Hepatocyte (in vitro differentiated cells): ENCODE measurements around the gene MPND. TPM values are rescaled to one million over a fixed set of nuclear protein-coding genes. Genes with fewer than 3 reads are reported as not detected.

Experiments
- DNase-seq: peaks from one replicate; pipeline ENCODE4 v3.0.0-alpha.2; 2016; ENCODE audit warnings: low spot score
- H2AFZ ChIP-seq: fragments of 200-600 bp; sonication (generic); 2 replicates; pipeline ENCODE4 v1.6.0; 2016; ENCODE audit warnings: antibody characterized with exemption, mild to moderate bottlenecking
- H3K27ac ChIP-seq: fragments of 200-600 bp; sonication (generic); 2 replicates; pipeline ENCODE4 v1.5.1; 2016; ENCODE audit warnings: mild to moderate bottlenecking
- H3K27me3 ChIP-seq: fragments of 200-600 bp; sonication (generic); 2 replicates; pipeline ENCODE4 v1.6.1; 2016
- H3K36me3 ChIP-seq: fragments of 200-600 bp; sonication (generic); replicated peaks from 2 replicates; pipeline ENCODE4 v1.5.1; 2016; ENCODE audit warnings: low read depth; ENCODE audit not compliant: insufficient read depth
- H3K4me1 ChIP-seq: fragments of 200-600 bp; sonication (generic); 2 replicates; pipeline ENCODE4 v1.5.1; 2016; ENCODE audit warnings: mild to moderate bottlenecking, moderate library complexity; ENCODE audit not compliant: insufficient read depth
- H3K4me2 ChIP-seq: fragments of 200-600 bp; sonication (generic); 2 replicates; pipeline ENCODE4 v1.6.0; 2016
- H3K4me3 ChIP-seq: fragments of 200-600 bp; sonication (generic); 2 replicates; pipeline ENCODE4 v1.5.1; 2016; ENCODE audit warnings: mild to moderate bottlenecking
- H3K79me2 ChIP-seq: fragments of 200-600 bp; sonication (generic); 2 replicates; pipeline ENCODE4 v1.6.0; 2017; ENCODE audit warnings: mild to moderate bottlenecking
- H3K9me2 ChIP-seq: fragments of 200-600 bp; sonication (generic); replicated peaks from 2 replicates; pipeline ENCODE4 v1.6.0; 2017; ENCODE audit warnings: mild to moderate bottlenecking; ENCODE audit not compliant: insufficient read depth
- H3K9me3 ChIP-seq: fragments of 200-600 bp; sonication (generic); 2 replicates; pipeline ENCODE4 v1.5.1; 2016; ENCODE audit warnings: low read depth, mild to moderate bottlenecking
- H4K20me1 ChIP-seq: fragments of 200-600 bp; sonication (generic); 2 replicates; pipeline ENCODE4 v1.6.0; 2016; ENCODE audit warnings: mild to moderate bottlenecking; ENCODE audit not compliant: insufficient read depth, poor library complexity, severe bottlenecking
- EZH2 ChIP-seq: fragments of 200-600 bp; sonication (generic); IDR thresholded peaks from 2 replicates; pipeline ENCODE4 v1.6.1; 2016; ENCODE audit warnings: antibody characterized with exemption, mild to moderate bottlenecking, borderline replicate concordance
- EZH2phosphoT487 ChIP-seq: fragments of 200-600 bp; sonication (generic); IDR thresholded peaks from one replicate; pipeline ENCODE4 v1.6.1; 2018; ENCODE audit warnings: antibody characterized with exemption, mild to moderate bottlenecking, low read depth, moderate library complexity; ENCODE audit not compliant: unreplicated experiment, severe bottlenecking
- WGBS: methylation state at CpG from one replicate; pipeline ENCODE4 v1.1.6; 2016; ENCODE audit warnings: low lambda C conversion rate; ENCODE audit errors: missing lambda C conversion rate; 5-methylcytosine and 5-hydroxymethylcytosine counted together
- polyA plus RNA-seq: library from polyadenylated mRNA; unstranded; fragments of >200 nt; fragmentation: Nextera tagmentation; extraction: Ambion mirVana; gene quantifications from 2 replicates; pipeline ENCODE4 v1.2.1, GENCODE V29; 2016
- total RNA-seq: library from RNA; depleted of rRNA; stranded (reverse); fragments of >200 nt; gene quantifications from 2 replicates; pipeline ENCODE4 v1.2.3, GENCODE V29; 2014
- TF ChIP-seq, protein P1 (sequence below): fragments of 200-600 bp; sonication (generic); IDR thresholded peaks from 2 replicates; pipeline ENCODE4 v1.5.1; 2016; ENCODE audit warnings: antibody characterized with exemption, mild to moderate bottlenecking; ENCODE audit not compliant: poor library complexity

Gene MPND
- total and polyA plus RNA-seq, 2 experiments from 2014 or later: 16.6 to 21.9 TPM

- Histone ChIP-seq H3K79me2 (no peaks in the 10 kb centered on the region), H2AFZ (peak within 1 kb of the TSS; percentile 63), H3K4me1 (no peaks in the 10 kb centered on the region), H3K9me2 (no peaks in the 10 kb centered on the region), H3K36me3 (no peaks in the 10 kb centered on the region), H3K9me3 (no peaks in the 10 kb centered on the region), H3K27me3 (no peaks in the 10 kb centered on the region), H3K27ac (no peak within 1 kb of the TSS), H4K20me1 (no peaks in the 10 kb centered on the region), H3K4me2 (peak within 1 kb of the TSS; percentile 79), H3K4me3 (no peak within 1 kb of the TSS)
- 9% methylated on average over 20 of the region's 63 CpGs for WGBS
- TF ChIP-seq EZH2 (no peak), EZH2phosphoT487 (no peak)
- TF ChIP-seq, protein P1, sequence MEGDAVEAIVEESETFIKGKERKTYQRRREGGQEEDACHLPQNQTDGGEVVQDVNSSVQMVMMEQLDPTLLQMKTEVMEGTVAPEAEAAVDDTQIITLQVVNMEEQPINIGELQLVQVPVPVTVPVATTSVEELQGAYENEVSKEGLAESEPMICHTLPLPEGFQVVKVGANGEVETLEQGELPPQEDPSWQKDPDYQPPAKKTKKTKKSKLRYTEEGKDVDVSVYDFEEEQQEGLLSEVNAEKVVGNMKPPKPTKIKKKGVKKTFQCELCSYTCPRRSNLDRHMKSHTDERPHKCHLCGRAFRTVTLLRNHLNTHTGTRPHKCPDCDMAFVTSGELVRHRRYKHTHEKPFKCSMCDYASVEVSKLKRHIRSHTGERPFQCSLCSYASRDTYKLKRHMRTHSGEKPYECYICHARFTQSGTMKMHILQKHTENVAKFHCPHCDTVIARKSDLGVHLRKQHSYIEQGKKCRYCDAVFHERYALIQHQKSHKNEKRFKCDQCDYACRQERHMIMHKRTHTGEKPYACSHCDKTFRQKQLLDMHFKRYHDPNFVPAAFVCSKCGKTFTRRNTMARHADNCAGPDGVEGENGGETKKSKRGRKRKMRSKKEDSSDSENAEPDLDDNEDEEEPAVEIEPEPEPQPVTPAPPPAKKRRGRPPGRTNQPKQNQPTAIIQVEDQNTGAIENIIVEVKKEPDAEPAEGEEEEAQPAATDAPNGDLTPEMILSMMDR: no peak
- DNase-seq: peak; percentile 71
These were observed 38.7 kb upstream of the MPND start, which contains the start of gene FSD1 for GRCh38 chr19:4304538-4305256. TSS of gene FSD1 (plus strand) at chr19:4304598. CDS start at chr19:4304747, 149 bp downstream.

DNA sequence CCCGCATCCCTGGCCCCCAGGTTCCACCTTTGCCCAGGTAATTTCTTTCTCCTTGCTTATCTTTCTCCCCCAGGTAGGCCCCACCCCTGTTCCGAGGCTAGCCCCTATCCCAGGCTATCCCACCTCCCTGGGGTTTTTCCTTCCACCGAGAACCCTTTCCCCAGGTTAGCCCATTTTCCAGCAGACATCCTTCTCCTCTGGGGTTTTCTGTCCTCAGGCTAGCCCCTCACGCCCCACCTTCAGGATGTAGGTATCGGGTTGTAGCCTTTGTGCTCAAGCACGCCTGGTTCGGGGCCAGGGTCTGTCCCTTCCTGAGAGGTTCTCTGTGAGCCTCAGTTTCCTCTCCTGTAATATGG lies 38.1 kb upstream of the MPND start:
- Histone ChIP-seq H3K4me2 (no peak overlapping the region), H3K27me3 (no peaks in the 10 kb centered on the region), H3K4me3 (no peak overlapping the region), H3K9me2 (no peaks in the 10 kb centered on the region), H3K36me3 (no peaks in the 10 kb centered on the region), H3K9me3 (no peaks in the 10 kb centered on the region), H4K20me1 (no peaks in the 10 kb centered on the region), H2AFZ (no peak overlapping the region), H3K4me1 (no peaks in the 10 kb centered on the region), H3K27ac (no peak overlapping the region), H3K79me2 (no peaks in the 10 kb centered on the region)
- DNase-seq: no peak
- TF ChIP-seq, protein P1: no peak
- TF ChIP-seq EZH2 (no peak), EZH2phosphoT487 (no peak)
- 79% methylated on average over 7 of the region's 7 CpGs for WGBS

GRCh38 chr19:4305659-4306058 lies 37.7 kb upstream of the MPND start:
- Histone ChIP-seq H3K4me2 (no peak overlapping the region), H3K9me3 (no peaks in the 10 kb centered on the region), H3K9me2 (no peaks in the 10 kb centered on the region), H3K79me2 (no peaks in the 10 kb centered on the region), H2AFZ (no peak overlapping the region), H3K27me3 (no peaks in the 10 kb centered on the region), H4K20me1 (no peaks in the 10 kb centered on the region), H3K27ac (no peak overlapping the region), H3K4me1 (no peaks in the 10 kb centered on the region), H3K36me3 (no peaks in the 10 kb centered on the region), H3K4me3 (no peak overlapping the region)
- WGBS: 93% methylated on average over 16 of the region's 16 CpGs
- TF ChIP-seq EZH2 (no peak), EZH2phosphoT487 (no peak)
- TF ChIP-seq, protein P1: no peak
- DNase-seq: no peak
